SH-SY5Y (cell line): ENCODE measurements around the gene MAP2K7.

Source experiments
- GATA2 ChIP-seq: IDR thresholded peaks from 2 replicates; pipeline ENCODE4 v1.6.1; 2011; ENCODE audit warnings: mild to moderate bottlenecking, low read depth, low read length
- GATA3 ChIP-seq: IDR thresholded peaks from 2 replicates; pipeline ENCODE4 v1.6.1; 2011; ENCODE audit warnings: low read depth, mild to moderate bottlenecking, low read length, moderate library complexity

- TF ChIP-seq GATA2 (no peak), GATA3 (no peak)
Observed at GRCh38 chr19:7918615-7919421, 15.1 kb downstream of the MAP2K7 start.
